HepG2 (cell line): Measurements from ENCODE around the gene SLA2. TPM values are rescaled to one million over a fixed set of nuclear protein-coding genes. Genes with fewer than 3 reads are reported as not detected.
A peak's percentile ranks its signal among the peaks of the same experiment; 100 is the strongest.

ENCODE experiments used
- BCL3 ChIP-seq: sonication (generic); formaldehyde crosslinking; IDR thresholded peaks from 2 replicates; pipeline ENCODE4 v1.5.1; 2020; ENCODE audit warnings: mild to moderate bottlenecking, missing genetic modification reagents, moderate library complexity
- BORCS8-MEF2B ChIP-seq: sonication (generic); formaldehyde crosslinking; IDR thresholded peaks from 2 replicates; pipeline ENCODE4 v1.8.0; 2022; ENCODE audit warnings: mild to moderate bottlenecking, missing genetic modification reagents
- GRHL1 ChIP-seq: sonication (generic); formaldehyde crosslinking; conservative IDR thresholded peaks from 2 replicates; pipeline ENCODE4 v1.8.0; 2022; ENCODE audit warnings: missing genetic modification reagents
- JUNB ChIP-seq: sonication (generic); formaldehyde crosslinking; IDR thresholded peaks from 2 replicates; pipeline ENCODE4 v1.8.0; 2022; ENCODE audit warnings: missing genetic modification reagents, mild to moderate bottlenecking, borderline replicate concordance
- KLF6 ChIP-seq: IDR thresholded peaks from 2 replicates; pipeline ENCODE4 v1.8.0; 2016; ENCODE audit warnings: missing biosample characterization, missing genetic modification reagents
- KLF9 ChIP-seq: IDR thresholded peaks from 2 replicates; pipeline ENCODE4 v1.6.1; 2016; ENCODE audit warnings: low read depth
- KMT2B ChIP-seq: IDR thresholded peaks from 2 replicates; pipeline ENCODE4 v1.6.1; 2016; ENCODE audit warnings: missing genetic modification reagents, missing compliant biosample characterization
- NFIB ChIP-seq: sonication (generic); formaldehyde crosslinking; IDR thresholded peaks from 2 replicates; pipeline ENCODE4 v1.9.0; 2021; ENCODE audit warnings: missing genetic modification reagents, mild to moderate bottlenecking, borderline replicate concordance
- PHF8 ChIP-seq: sonication (generic); formaldehyde crosslinking; IDR thresholded peaks from 2 replicates; pipeline ENCODE4 v1.5.0; 2020; ENCODE audit warnings: missing genetic modification reagents
- POLR2G ChIP-seq: fragments of 200-400 bp; formaldehyde crosslinking; IDR thresholded peaks from 2 replicates; pipeline ENCODE4 v1.6.1; 2018; ENCODE audit warnings: mild to moderate bottlenecking, low read depth, low read length, moderate library complexity
- RXRA ChIP-seq: sonication (generic); formaldehyde crosslinking; IDR thresholded peaks from 2 replicates; pipeline ENCODE4 v1.5.1; 2020; ENCODE audit warnings: missing genetic modification reagents
- SMYD3 ChIP-seq: sonication (generic); formaldehyde crosslinking; IDR thresholded peaks from 2 replicates; pipeline ENCODE4 v1.8.1; 2023; ENCODE audit warnings: mild to moderate bottlenecking, missing genetic modification reagents
- TGIF2 ChIP-seq: IDR thresholded peaks from 2 replicates; pipeline ENCODE4 v1.6.1; 2016; ENCODE audit warnings: control low read depth, missing compliant biosample characterization
- UBTF ChIP-seq: sonication (generic); formaldehyde crosslinking; IDR thresholded peaks from 2 replicates; pipeline ENCODE4 v1.4.0; 2020; ENCODE audit warnings: mild to moderate bottlenecking, missing genetic modification reagents
- ZBTB42 ChIP-seq: sonication (generic); formaldehyde crosslinking; IDR thresholded peaks from 2 replicates; pipeline ENCODE4 v1.5.0; 2020; ENCODE audit warnings: mild to moderate bottlenecking, missing genetic modification reagents
- ZEB1 ChIP-seq: IDR thresholded peaks from 2 replicates; pipeline ENCODE4 v1.6.1; 2012; ENCODE audit warnings: mild to moderate bottlenecking, low read depth, inconsistent platforms; ENCODE audit not compliant: insufficient replicate concordance
- ZNF12 ChIP-seq: sonication (generic); formaldehyde crosslinking; IDR thresholded peaks from 2 replicates; pipeline ENCODE4 v1.5.0; 2020; ENCODE audit warnings: missing genetic modification reagents
- ZNF326 ChIP-seq: sonication (generic); formaldehyde crosslinking; IDR thresholded peaks from 2 replicates; pipeline ENCODE4 v1.4.0; 2020; ENCODE audit warnings: missing genetic modification reagents, borderline replicate concordance
- ZNF607 ChIP-seq: sonication (generic); formaldehyde crosslinking; IDR thresholded peaks from 2 replicates; pipeline ENCODE4 v1.5.1; 2020; ENCODE audit warnings: missing genetic modification reagents, mild to moderate bottlenecking, borderline replicate concordance
- ZNF652 ChIP-seq: IDR thresholded peaks from 2 replicates; pipeline ENCODE4 v1.6.1; 2016; ENCODE audit warnings: low read depth, borderline replicate concordance
- ZNF792 ChIP-seq: IDR thresholded peaks from 2 replicates; pipeline ENCODE4 v1.6.1; 2016
- ZNF800 ChIP-seq: sonication (generic); formaldehyde crosslinking; IDR thresholded peaks from 2 replicates; pipeline ENCODE4 v1.4.0; 2020; ENCODE audit warnings: missing genetic modification reagents
- ZNF841 ChIP-seq: sonication (generic); formaldehyde crosslinking; IDR thresholded peaks from 2 replicates; pipeline ENCODE4 v1.8.1; 2023; ENCODE audit warnings: missing genetic modification reagents, borderline replicate concordance
- ZNF891 ChIP-seq: sonication (generic); formaldehyde crosslinking; IDR thresholded peaks from 2 replicates; pipeline ENCODE4 v1.5.0; 2020; ENCODE audit warnings: mild to moderate bottlenecking, missing genetic modification reagents
- polyA plus RNA-seq, 8 experiments: library from polyadenylated mRNA; depleted of rRNA in 3 of 8; stranded (reverse) in 7 of 8; unstranded in 1 of 8; fragments of >200 nt; fragmentation: Illumina TruSeq in 4 of 8; extraction: Trizol in 4 of 8; gene quantifications; 2 replicates each; pipeline versions ENCODE4 v1.2.1 to v1.2.3, GENCODE V29; 2011 to 2016; ENCODE audit warnings: low read depth in 4 of 8, missing spikeins in 1 of 8, mixed read lengths in 1 of 8; ENCODE audit not compliant: insufficient read depth in 1 of 8
- total RNA-seq, 5 experiments: library from RNA; depleted of rRNA; stranded (reverse); fragments of >200 nt; fragmentation: Illumina TruSeq; extraction: Trizol; gene quantifications; 2 replicates each; pipeline ENCODE4 v1.2.3, GENCODE V29; 2016; ENCODE audit warnings: low read depth in 1 of 5

The SLA2 gene
- total and polyA plus RNA-seq, 2 of the 13 experiments (the other 11 are each of a cell fraction or from before 2014, with no cell fraction given), result 1.6 to 3.6 TPM

GRCh38 chr20:36574366-36575135 is 71.4 kb downstream of the SLA2 start (continued):
- TF ChIP-seq UBTF (CRISPR knock-in tag) (peak; percentile 90), SMYD3 (CRISPR knock-in tag) (no peak), ZNF652 (CRISPR knock-in tag) (no peak), RXRA (CRISPR knock-in tag) (no peak; the same call in 1 of the 2 replicates), ZNF326 (CRISPR knock-in tag) (no peak), GRHL1 (CRISPR knock-in tag) (no peak; the same call in 1 of the 2 replicates), TGIF2 (CRISPR knock-in tag) (peak; percentile 45; the same call in 1 of the 2 replicates), KLF6 (CRISPR knock-in tag) (peak; percentile 82), ZBTB42 (CRISPR knock-in tag) (peak; percentile 70; the same call in 1 of the 2 replicates), ZNF12 (CRISPR knock-in tag) (no peak), ZNF891 (CRISPR knock-in tag) (peak; percentile 89), PHF8 (CRISPR knock-in tag) (peak; percentile 87), KMT2B (peak; percentile 72), BORCS8-MEF2B (CRISPR knock-in tag) (no peak; the same call in 1 of the 2 replicates), ZNF800 (CRISPR knock-in tag) (peak; percentile 63; the same call in 1 of the 2 replicates), ZEB1 (no peak), KLF9 (CRISPR knock-in tag) (0 out of 2 replicates have a peak, but pooled peaks have one; percentile 70), NFIB (CRISPR knock-in tag) (no peak), JUNB (peak; percentile 89), ZNF792 (CRISPR knock-in tag) (peak; percentile 36; the same call in 1 of the 2 replicates), BCL3 (peak; percentile 83), POLR2G (peak; percentile 75), ZNF841 (CRISPR knock-in tag) (peak; percentile 64; the same call in 1 of the 2 replicates), ZNF607 (CRISPR knock-in tag) (peak; percentile 98)
